ENCODE measurements around the gene CCDC30. TPM values are rescaled to one million over a fixed set of nuclear protein-coding genes. Genes with fewer than 3 reads are reported as not detected.

CCDC30 gene
- total and polyA plus RNA-seq, 10 of the 15 experiments (the other 5 are each of a cell fraction or from before 2014, with no cell fraction given): 0.46 to 1.8 (median 1.0) TPM

GRCh38 chr1:42456010-42456753 is 6.9 kb upstream of the CCDC30 start, which contains the start of the genes PPCS and ZMYND12 (continued):
- TF ChIP-seq DPF2 (IDR thresholded peaks at IDR 0.05) (0 out of 2 replicates have a peak, but pooled peaks have one; percentile 50), IRF5 (IDR thresholded peaks at IDR 0.05; ENCODE audit: borderline replicate concordance) (no peak), USF2 (IDR thresholded peaks at IDR 0.05; ENCODE audit: borderline replicate concordance, low read depth, low read length) (peak; percentile 88), CREM (IDR thresholded peaks at IDR 0.05; ENCODE audit: low read depth) (peak; percentile 58; the same call in 1 of the 2 replicates), TARDBP (IDR thresholded peaks at IDR 0.05; ENCODE audit: borderline replicate concordance) (0 out of 2 replicates have a peak, but pooled peaks have one; percentile 17), HCFC1 (IDR thresholded peaks at IDR 0.05; ENCODE audit: low read length) (peak; percentile 38), CHD4 (IDR thresholded peaks at IDR 0.05) (no peak), PAX8 (IDR thresholded peaks at IDR 0.05) (no peak; the same call in 1 of the 2 replicates), STAT3 (IDR thresholded peaks at IDR 0.05; ENCODE audit: low read depth, low read length) (no peak), IRF3 (IDR thresholded peaks at IDR 0.05) (no peak), BHLHE40 (IDR thresholded peaks at IDR 0.05; ENCODE audit: borderline replicate concordance in 1 of 2, low read depth in 2 of 2, low read length in 1 of 2) (peak; percentile 97 to 98), FOS (IDR thresholded peaks at IDR 0.05; ENCODE audit: borderline replicate concordance, extremely low read depth, insufficient read length) (no peak), EP300 (IDR thresholded peaks at IDR 0.05; ENCODE audit: borderline replicate concordance in 1 of 2, control insufficient read depth in 1 of 2, low read depth in 2 of 2, low read length in 2 of 2) (peak in 1 of 2 experiments; percentile 40; a peak in 1 of 4 replicates), YY1 (IDR thresholded peaks at IDR 0.05; ENCODE audit: low read depth, low read length) (peak; percentile 88; the same call in 1 of the 2 replicates), BACH1 (IDR thresholded peaks at IDR 0.05; ENCODE audit: borderline replicate concordance) (0 out of 2 replicates have a peak, but pooled peaks have one; percentile 70), IKZF1 (conservative IDR thresholded peaks at IDR 0.05) (peak; percentile 77), PBX3 (IDR thresholded peaks at IDR 0.05; ENCODE audit: insufficient replicate concordance, low read depth, low read length) (no peak), CEBPB (IDR thresholded peaks at IDR 0.05; ENCODE audit: borderline replicate concordance in 1 of 2, low read depth in 2 of 2, low read length in 2 of 2) (no peak), GATAD2B (conservative IDR thresholded peaks at IDR 0.05; ENCODE audit: low read depth) (0 out of 2 replicates have a peak, but pooled peaks have one; percentile 92), PRDM15 (CRISPR knock-in tag; IDR thresholded peaks at IDR 0.05) (peak; percentile 81)

Data from GM12878 (cell line).